Measurements from ENCODE around the gene INTS3.
A peak's percentile ranks its signal among the peaks of the same experiment; 100 is the strongest.

Gene INTS3

DNA sequence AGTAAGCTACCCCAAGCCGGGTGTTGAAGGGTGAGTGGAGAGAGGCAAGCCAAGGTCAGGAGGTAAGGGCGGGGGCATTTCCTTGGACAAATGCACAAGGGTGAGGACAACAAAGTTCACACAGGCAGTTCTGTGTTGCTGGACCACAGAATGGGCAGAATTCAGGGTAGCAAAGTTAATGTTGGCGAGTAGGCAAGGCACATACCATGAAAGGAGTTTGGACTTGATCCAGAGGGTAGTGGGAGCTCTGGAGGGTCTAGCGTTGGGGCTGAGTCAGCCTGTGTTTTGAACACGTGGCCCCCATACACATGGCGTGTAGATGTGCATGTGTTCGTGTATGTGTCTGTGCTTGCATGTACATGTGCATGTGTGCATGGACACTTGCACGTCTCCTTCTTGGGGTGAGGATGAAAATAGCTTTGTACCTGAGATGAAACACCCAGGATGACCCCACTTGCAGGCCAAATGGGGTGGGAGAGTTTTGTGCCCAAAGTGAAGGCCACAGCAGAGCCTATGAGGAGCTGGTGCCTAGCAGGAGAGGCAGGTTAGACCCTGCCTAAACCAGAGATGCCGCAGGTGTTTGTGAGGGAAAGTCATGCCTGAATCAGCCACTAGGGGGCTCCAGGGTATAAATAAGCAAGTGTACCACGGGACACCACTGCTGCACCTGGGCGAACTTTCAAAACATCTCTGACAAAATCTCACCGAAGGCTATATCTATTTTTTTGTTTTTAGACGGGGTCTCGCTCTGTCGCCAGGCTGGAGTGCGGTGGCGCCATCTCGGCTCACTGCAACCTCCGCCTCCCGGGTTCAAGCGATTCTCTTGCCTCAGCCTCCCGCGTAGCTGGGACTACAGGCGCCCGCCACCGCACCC lies 69.2 kb downstream of the INTS3 start:
- peak; percentile 38 for DNase-seq

DNA sequence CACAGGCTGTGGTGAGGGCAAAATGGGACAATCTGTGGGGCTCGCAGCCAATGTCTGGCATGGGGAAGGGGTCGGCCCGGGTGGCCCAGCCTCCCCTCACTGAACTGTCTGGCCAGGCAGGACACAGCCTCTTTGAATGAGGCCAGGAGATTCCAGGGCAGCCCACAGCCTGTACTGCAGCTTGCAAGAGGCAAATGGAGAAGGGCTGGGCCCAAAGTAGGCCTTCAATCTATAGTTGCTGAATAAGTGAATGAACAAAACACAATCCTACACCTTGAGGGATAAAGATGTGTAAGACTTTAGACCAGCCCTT lies 70.6 kb downstream of the INTS3 start:
- DNase-seq = no peak

DNA sequence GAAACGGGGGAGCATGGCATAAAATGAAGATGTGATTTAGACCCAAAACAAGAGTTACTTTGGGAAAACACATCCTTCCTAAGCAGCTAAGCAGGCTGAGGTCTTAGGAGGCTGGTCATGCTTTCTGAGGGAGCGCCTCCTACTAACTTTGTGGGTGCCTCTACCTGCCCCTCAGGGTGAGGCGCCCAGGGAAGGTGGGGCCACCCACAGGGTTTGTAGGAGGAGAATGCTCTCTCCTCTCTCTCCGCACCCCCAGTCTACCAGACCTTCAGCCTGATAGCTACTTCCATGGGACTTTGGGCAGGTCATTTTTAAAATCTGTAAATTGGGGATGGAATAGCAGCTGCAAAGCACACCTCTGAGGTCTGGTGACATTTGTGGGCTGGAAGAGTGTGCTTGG lies 71.2 kb downstream of the INTS3 start:
- DNase-seq = no peak

DNA sequence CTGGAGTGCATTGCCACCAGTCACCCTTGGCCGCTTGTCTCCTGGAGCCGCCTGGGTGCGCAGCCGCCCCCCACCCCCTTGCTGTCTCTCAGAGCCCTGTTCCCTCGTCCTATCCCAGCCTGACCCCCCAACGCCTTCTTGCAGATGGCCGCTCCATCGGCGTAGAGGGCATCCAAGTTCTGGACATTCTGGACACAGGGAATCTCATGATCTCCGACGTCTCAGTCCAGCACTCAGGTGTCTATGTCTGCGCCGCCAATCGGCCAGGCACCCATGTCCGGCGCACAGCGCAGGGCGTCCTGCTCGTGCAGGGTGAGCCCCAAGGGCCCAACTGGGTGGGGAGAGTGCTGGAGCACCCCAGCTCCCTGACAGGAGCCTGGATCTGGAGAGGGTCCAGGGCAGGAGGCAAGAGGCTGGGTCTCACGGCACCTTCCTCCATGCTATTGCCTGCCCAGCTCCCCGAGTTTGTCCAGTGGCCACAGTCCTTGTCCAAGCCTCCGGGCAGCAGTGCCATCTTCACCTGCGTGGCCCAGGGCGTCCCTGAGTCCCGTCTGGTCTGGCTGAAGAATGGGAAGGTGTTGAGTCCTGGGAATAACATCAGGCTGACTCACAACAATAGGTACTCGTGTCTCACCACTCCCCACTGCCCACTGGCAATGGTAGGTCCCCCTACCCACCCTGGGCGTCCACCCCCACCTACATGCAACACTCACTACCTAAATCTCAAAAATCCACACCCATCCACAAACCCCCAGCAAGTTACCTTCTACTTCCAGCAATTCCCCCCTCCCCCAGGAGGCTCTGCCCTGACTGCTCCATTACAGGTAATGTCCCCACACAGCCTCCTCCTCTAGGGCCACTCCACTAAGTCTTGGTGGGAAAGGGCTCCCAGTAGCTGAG lies 72.0 kb downstream of the INTS3 start:
- DNase-seq = no peak

DNA sequence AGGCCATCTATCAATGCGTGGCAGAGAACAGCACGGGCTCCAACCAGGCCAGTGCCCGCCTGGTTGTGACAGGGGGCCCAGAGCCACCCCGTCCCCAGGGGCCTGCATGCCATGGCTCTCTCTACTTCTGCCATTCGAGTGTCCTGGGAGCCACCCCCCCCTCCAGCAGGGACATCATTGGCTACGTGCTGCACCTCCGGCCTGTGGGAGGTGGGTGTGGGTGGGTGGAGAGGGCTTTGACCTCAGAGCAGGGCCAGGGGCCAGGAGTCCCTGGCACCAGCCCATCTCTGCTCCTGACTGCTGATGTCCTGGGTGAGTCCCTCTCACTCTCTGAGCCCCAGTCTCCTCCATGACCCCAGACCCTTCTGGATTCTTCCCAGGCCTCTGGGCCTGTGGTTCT lies 72.7 kb downstream of the INTS3 start:
- no peak for DNase-seq

DNA sequence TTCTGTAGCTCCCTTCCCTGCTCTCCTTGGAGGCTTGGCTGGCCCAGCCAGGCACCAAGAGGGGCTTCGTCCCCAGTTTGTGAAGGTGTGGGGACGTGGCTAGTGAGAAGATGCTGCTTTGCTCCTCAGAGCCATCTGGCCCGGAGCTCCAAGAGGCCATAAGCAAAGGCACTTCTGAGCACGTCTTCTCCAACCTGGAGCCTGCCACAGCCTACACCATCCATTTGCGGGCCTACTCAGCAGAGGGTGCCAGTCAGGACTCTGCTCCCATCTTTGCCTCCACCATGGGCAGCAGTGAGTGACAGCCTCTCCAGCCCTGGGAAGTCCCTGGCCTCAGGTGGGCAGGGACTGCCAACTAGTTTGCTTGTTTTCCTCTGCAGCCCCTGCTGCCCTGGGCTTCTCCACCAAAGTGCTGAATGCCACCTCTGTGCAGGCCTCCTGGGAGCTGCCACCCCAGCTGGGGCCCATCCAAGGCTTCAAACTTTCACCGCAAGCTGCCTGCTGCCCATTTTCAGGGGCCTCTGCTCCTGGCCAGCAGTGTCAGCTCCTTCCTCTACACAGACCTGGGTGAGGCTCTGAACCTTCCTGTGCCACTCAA lies 73.3 kb downstream of the INTS3 start:
- no peak for DNase-seq

DNA sequence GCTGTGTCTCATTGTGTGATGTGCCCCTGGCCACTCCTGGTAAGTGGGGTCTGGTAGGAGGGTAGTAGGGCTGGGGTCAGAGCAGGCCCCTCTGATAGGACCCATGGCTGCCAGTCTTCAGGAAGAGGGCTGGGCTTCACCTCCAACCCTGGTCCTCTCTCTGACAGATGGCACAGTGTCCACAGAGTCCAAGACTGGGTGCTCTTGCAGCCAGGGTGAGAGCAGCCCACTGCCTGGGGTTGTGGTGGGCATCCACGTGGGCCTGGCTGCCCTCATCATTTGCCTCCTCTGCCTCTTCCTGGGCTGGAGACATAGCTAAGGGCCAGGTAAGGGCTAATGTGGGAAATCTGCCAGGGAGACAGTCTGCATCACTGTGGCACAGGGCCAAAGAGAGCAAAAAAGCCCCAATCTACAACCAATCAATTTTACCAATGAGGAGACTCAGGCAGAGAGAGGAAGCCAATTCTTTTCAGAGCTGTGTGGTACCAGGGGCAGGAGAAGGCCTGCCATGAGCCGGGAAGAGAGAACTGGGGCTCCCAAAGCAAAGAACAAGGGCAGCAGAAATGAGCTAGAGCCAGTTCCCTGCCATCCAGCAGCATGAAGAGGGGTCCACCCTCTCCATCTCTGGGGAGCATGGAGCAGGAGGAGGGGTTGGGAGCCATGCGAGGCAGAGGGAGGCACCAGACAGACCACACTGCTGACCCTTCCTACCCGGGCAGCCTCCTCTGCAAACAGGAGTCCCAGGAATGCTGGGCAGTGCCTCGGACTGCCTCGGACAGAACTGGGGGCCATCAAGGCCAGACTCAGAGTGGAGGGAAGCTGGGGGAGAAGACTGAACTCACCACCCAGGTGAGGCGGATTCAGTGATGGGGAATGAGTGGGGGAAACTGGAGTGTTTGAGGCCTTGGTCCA lies 74.2 kb downstream of the INTS3 start:
- no peak for DNase-seq

DNA sequence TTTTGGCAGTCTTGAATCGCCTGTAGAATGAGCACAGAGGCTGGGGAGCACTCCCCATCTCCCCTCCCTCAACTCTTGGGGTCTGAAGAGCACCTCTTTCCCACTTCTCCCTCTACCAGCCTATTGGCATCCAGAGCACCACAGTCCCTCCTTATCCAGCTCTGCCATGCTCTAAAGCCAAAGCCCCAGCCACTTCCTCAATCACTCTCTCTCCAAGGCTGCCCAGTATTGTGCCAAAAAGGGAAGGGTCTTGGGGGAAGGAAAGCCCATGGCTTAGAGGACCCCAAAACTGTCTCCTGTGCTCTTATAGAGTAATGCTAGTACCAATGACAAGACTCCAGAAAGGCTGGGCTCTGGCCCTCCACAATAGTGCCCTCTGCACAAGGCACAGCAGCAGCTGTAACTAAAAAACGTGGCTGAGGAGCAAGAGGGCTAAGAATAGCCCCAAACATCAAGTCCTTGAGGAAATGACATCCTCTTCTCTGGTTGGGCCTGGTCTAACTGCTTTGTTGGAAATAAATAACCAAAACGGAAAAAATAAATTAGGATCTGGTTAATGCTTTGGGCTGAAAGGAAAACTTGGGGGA lies 75.7 kb downstream of the INTS3 start:
- no peak for DNase-seq

DNA sequence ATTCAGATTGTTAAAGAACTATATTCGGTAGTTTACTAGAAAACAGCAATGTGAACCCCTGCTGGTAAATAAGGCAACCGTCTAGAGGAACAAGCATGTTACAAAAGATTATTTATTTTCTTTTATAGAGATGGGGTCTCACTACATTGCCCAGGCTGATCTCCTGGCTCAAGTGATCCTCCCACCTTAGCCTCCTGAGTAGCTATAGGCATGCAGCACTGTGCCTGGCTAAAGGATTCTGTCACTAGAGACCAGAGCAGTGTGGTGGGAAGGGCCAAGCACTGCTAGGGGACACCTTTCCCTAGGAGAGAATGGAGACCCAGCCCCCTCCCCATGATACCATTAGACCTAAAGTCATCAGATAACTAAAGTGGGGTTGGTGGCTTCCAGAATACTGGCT lies 76.3 kb downstream of the INTS3 start:
- no peak for DNase-seq

DNA sequence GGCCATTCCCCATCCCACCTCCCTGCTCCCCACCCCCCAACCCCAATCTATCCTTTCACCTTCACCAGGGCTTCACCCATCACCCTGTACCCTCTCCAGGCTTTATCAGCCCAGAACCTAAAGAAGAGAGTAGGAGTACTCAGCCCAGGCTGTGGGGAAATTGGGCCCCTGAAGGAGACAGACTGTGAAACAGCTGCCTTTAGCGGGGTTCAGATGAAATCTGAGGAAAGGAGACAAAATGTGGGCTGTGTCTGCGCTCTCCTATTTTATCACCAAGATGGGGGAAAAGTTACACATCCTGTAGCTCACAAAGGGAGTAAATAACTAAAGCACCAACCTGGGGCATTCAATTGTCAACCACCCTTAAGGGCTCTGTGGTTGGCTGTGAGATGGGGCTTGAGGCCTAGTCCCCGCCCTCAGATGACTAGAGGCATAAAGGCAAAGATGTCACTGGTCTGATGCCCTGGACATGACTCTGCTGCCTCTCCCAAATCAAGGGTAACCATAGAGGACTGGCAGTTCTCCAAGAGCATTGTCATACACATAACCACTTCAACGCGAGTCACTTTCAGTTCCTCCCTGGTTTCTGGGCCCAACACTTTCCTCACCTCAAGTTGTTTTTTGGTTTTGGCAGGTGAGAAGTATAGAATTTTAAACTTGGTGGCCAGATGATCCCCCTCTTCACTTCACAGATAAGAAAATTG lies 77.3 kb downstream of the INTS3 start:
- DNase-seq = peak; percentile 38

DNA sequence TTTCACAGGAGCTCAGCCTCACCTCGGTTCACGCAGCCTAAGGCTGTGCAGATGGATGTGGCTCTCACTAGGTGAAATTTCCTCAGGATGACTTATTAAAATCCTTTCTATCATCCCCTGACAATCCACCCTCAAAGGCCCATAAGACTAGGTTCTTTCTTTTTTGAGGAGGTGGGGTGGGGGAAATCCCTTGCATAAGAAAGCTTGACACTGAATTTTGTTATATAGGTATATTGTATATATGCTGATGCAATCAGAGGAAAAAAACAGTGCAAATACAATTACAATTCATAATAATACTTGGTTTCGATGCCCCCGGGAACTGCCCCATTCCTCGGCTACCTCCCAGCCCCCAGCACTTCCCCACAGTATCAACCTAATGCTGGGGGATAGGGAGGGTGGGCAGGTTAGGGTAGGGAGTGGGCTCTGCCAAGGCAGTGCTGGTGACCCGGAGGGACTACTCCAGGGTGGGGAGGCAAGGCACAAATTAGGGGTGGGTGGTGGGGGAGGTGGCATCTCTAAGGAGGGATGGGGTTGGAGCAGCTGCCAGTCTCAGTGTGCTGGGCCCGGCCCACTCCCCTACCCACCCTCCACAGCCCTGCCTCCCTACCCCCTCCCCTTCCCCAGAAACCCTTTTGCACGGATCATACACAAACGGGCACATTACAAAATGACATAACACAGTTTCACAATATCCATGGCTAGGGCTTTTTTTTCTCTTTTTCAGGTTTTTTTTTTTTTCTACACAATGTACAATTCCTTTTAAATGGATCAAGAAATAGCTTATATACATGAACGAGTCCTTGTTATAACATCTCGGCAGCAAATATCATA lies 78.3 kb downstream of the INTS3 start:
- no peak for DNase-seq

DNA sequence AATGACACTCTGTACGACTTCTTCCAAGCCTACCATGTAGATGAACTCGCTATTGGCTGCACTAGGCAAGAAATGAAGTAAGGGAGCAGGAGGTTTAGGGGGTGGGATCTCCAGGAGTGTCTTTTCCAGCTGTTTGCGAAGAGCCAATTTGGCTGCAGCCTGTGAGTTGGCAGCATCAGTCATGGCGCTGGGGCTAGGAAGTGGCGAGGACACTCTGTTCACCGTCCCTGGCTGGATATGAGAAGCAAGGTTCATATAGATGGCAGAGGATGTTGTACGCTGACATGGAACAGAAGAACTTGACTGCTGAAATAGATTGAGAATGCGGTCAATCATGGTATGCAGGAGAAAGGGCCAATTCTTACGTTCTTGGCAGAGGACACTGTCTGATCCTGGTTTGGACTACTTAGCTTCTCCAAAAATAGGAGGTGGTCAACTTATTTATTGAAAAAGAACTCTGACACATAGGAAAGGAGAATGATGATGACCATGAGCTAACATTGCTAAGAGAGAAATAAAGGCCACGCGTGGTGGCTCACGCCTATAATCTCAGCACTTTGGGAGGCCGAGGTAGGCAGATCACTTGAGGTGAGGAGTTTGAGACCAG lies 88.5 kb downstream of the INTS3 start:
- no peak for DNase-seq

DNA sequence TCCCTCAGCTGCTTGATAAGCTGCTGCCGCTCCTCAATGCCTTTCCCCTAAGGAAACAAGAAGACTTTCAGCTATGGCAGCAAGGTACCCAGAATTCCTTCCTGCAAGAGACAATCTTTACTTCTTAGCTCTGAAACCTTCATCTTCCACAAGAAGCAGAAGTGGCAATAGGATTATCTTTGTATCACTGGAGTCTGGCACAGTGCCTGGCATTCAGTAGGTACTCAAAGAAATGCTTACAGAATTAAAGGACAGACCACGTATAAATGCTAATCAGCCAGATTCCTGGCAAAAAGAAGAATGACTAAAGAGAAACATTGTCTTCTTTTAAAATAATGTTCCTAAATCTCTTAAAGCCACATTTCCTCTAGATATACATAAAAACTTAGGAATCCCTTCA lies 91.0 kb downstream of the INTS3 start:
- DNase-seq = no peak

Data from GDM1 (cell line).